ENCODE results near the gene NDUFS7. TPM values are rescaled to one million over a fixed set of nuclear protein-coding genes. Genes with fewer than 3 reads are reported as not detected.

NDUFS7 gene
- total and polyA plus RNA-seq, 9 of the 15 experiments (the other 6 are each of a cell fraction or from before 2014, with no cell fraction given), result 6.0 to 271 (median 60.6) TPM

DNA sequence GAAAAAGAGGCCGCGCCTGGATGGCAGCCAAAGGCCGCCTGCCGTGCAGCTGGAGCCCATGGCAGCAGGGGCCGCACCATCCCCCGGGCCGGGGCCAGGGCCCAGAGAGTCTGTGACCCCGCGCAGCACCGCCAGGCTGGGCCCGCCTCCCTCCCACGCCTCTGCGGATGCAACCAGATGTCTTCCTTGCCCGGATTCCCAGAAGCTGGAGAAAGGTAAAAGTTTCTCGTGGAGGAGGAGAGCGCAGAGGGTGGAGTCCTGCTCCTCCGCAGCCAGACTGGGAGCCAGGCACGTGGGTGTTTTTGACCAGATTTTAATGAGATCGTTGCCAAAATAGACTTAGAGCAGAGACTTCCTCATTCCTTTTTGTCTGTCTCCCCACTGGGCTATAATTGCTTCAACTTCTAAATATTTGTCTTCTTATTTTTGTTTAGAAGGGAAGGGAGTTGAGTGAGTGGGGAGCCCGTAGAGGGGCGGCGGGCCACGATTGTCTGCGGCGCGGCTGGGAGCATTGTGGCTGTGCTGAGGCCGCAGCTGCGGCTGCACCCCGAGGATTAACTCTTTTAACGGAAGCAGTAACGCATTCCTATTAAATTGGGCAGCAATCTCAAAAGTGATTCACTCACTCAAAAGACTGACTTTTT is 22.8 kb upstream of the NDUFS7 start (continued):
- TF ChIP-seq, protein P1, sequence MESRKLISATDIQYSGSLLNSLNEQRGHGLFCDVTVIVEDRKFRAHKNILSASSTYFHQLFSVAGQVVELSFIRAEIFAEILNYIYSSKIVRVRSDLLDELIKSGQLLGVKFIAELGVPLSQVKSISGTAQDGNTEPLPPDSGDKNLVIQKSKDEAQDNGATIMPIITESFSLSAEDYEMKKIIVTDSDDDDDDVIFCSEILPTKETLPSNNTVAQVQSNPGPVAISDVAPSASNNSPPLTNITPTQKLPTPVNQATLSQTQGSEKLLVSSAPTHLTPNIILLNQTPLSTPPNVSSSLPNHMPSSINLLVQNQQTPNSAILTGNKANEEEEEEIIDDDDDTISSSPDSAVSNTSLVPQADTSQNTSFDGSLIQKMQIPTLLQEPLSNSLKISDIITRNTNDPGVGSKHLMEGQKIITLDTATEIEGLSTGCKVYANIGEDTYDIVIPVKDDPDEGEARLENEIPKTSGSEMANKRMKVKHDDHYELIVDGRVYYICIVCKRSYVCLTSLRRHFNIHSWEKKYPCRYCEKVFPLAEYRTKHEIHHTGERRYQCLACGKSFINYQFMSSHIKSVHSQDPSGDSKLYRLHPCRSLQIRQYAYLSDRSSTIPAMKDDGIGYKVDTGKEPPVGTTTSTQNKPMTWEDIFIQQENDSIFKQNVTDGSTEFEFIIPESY (CRISPR knock-in tag; IDR thresholded peaks at IDR 0.05), result peak; percentile 76; the same call in 1 of the 2 replicates

DNA sequence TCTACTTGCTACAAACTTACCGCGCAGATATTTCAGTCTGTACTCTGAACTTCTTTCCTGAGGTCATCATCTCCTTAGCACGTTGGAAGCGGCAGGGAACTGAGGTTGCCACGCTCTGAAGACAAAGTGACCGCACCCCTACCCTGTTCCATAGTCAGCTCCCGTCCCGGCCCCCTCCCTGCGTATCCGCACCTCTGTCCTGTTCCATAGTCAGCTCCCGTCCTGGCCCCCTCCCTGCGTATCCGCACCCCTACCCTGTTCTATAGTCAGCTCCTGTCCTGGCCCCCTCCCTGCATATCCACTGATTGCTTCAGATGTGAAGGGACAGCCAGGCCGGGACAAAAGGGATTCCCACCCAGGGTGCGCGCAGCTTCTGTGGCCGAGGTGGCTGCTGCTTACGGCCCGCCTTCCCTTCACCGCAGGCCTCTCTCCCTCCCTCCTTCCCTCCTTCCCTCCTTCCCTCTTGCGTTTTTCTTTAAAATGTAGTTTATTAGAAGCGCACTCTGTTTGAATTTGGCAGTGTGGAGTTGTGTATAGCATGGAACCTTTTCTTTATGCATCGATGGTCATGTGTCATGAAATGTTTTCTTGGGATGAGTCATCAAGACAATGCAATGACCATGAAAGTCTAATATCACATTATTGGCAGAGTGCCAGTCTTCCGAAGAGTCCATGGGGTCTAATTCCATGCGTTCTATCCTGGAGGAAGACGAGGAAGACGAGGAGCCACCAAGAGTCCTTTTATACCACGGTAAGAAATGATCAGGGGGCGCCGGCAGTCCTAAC is 21.9 kb upstream of the NDUFS7 start:
- Histone ChIP-seq H3K9me3 (replicated peaks; ENCODE audit: control insufficient read depth, insufficient read depth, low read depth, low read length) (no peaks in the 10 kb centered on the region), H3K9ac (ENCODE audit: insufficient read depth in 1 of 2, low read depth in 2 of 2, low read length in 2 of 2) (0 out of 4 replicates have a peak overlapping the region, but pooled peaks of 1 of the 2 experiments have one; percentile 15), H3K79me2 (ENCODE audit: control insufficient read depth, insufficient read depth, low read length) (no peaks in the 10 kb centered on the region), H3K4me3 (no peak overlapping the region), H3K27me3 (ENCODE audit: control insufficient read depth in 2 of 2, insufficient read depth in 2 of 2, low read length in 2 of 2) (no peaks in the 10 kb centered on the region), H3K9me1 (ENCODE audit: control insufficient read depth, insufficient read depth, low read length) (no peaks in the 10 kb centered on the region), H4K20me1 (replicated peaks; ENCODE audit: control insufficient read depth, insufficient read depth, low read length) (peaks cover 4% of the 10 kb centered on the region; the same call in 1 of the 2 replicates), H3K4me1 (replicated peaks in 1 of 2; ENCODE audit: control insufficient read depth in 2 of 2, insufficient read depth in 2 of 2, low read length in 2 of 2) (peaks cover 7 to 43% of the 10 kb centered on the region in 2 experiments; a peak in 4 of 5 replicates), H2AFZ (ENCODE audit: low read depth, low read length) (no peak overlapping the region), H3K27ac (ENCODE audit: extremely low read depth, low read depth, low read length) (no peak overlapping the region), H3K4me2 (ENCODE audit: insufficient read depth, low read length) (no peak overlapping the region), H3K36me3 (ENCODE audit: control insufficient read depth, insufficient read depth, low read length) (peaks cover 98% of the 10 kb centered on the region)
- intact Hi-C loops (cut with micrococcal nuclease), result no loop called here
- DNase-seq (ENCODE audit: extremely low read depth in 1 of 4, low spot score in 3 of 4), result no peak
- FAIRE-seq, result no peak
- in situ Hi-C loops (cut with MboI), result no loop called here
- CTCF ChIA-PET (ENCODE audit: low intra/inter-chr PET ratio), result no interaction called here
- 91% methylated on average over 26 of the region's 30 CpGs for WGBS (ENCODE audit: insufficient coverage, low coverage, missing lambda C conversion rate)
- no peak for ATAC-seq
- no TSS peak for BruUV-seq (replicated peaks)
- POLR2A ChIA-PET, result no interaction called here
- no peak for TF ChIP-seq ADNP (tag; IDR thresholded peaks at IDR 0.05)
- peak; percentile 58; the same call in 1 of the 2 replicates for TF ChIP-seq FOSL1 (tag; conservative IDR thresholded peaks at IDR 0.05)
- TF ChIP-seq ESRRA (IDR thresholded peaks at IDR 0.05; ENCODE audit: borderline replicate concordance, low read depth), result no peak
- peak; percentile 97 for TF ChIP-seq NFIC (IDR thresholded peaks at IDR 0.05)
- TF ChIP-seq, protein P2, sequence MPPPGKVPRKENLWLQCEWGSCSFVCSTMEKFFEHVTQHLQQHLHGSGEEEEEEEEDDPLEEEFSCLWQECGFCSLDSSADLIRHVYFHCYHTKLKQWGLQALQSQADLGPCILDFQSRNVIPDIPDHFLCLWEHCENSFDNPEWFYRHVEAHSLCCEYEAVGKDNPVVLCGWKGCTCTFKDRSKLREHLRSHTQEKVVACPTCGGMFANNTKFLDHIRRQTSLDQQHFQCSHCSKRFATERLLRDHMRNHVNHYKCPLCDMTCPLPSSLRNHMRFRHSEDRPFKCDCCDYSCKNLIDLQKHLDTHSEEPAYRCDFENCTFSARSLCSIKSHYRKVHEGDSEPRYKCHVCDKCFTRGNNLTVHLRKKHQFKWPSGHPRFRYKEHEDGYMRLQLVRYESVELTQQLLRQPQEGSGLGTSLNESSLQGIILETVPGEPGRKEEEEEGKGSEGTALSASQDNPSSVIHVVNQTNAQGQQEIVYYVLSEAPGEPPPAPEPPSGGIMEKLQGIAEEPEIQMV (tag; conservative IDR thresholded peaks at IDR 0.05; ENCODE audit: low read depth), result no peak
- TF ChIP-seq, protein P3, sequence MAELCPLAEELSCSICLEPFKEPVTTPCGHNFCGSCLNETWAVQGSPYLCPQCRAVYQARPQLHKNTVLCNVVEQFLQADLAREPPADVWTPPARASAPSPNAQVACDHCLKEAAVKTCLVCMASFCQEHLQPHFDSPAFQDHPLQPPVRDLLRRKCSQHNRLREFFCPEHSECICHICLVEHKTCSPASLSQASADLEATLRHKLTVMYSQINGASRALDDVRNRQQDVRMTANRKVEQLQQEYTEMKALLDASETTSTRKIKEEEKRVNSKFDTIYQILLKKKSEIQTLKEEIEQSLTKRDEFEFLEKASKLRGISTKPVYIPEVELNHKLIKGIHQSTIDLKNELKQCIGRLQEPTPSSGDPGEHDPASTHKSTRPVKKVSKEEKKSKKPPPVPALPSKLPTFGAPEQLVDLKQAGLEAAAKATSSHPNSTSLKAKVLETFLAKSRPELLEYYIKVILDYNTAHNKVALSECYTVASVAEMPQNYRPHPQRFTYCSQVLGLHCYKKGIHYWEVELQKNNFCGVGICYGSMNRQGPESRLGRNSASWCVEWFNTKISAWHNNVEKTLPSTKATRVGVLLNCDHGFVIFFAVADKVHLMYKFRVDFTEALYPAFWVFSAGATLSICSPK (IDR thresholded peaks at IDR 0.05; ENCODE audit: borderline replicate concordance), result no peak
- TF ChIP-seq NFIX (CRISPR knock-in tag; IDR thresholded peaks at IDR 0.05; ENCODE audit: low read depth), result peak; percentile 78
- TF ChIP-seq JUND (IDR thresholded peaks at IDR 0.05; ENCODE audit: borderline replicate concordance, low read depth, low read length), result peak; percentile 59; the same call in 1 of the 2 replicates
- peak; percentile 19; the same call in 1 of the 3 replicates for TF ChIP-seq JUND (tag; IDR thresholded peaks at IDR 0.05; ENCODE audit: borderline replicate concordance, low read depth, low read length)
- no peak for TF ChIP-seq NFE2L1 (tag; IDR thresholded peaks at IDR 0.05; ENCODE audit: borderline replicate concordance, low read depth)
- no peak for TF ChIP-seq RBM14 (IDR thresholded peaks at IDR 0.05; ENCODE audit: borderline replicate concordance, insufficient read depth, low read depth, low read length)
- no peak for TF ChIP-seq CSDE1 (IDR thresholded peaks at IDR 0.05)
